Measurements from ENCODE around the gene RNF13. TPM values are rescaled to one million over a fixed set of nuclear protein-coding genes. Genes with fewer than 3 reads are reported as not detected.

RNF13 gene
- total and polyA plus RNA-seq, 2 of the 4 experiments (the other 2 are of a cell fraction), result 12.8 to 29.8 TPM

DNA sequence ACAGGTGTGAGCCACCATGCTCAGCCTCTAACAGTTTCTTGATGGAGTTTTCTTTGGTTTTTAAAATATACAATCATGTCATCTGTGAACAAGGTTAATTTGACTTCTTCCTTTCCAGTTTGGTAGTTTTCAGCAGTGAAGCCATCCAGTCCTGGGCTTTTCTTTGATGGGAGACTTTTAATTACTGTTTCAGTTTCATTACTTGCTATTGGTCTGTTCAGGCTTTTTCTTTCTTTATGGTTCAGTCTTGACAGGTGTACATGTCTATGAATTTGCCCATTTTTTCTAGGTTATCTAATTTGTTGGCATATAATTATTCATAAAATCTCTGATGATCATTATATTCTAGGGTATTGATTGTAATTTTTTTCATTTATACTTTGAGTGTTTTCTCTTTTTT, 120.8 kb downstream of the RNF13 start:
- H3K56ac ChIP-seq (ENCODE audit: extremely low read depth, insufficient read depth, low read length), result no peak overlapping the region
- no peak overlapping the region for H3K23ac ChIP-seq (ENCODE audit: low read depth, low read length)
- dilution Hi-C loops (cut with HindIII; ENCODE audit: low sequenced_read_pairs, unreplicated experiment) (no loop called here), in situ Hi-C loops (cut with MboI; ENCODE audit: low sequenced_read_pairs) (loop anchor here (10.0 kb wide), 1 partner anchor 571 kb away; no protein-coding TSS in a partner anchor), intact Hi-C loops (cut with micrococcal nuclease) (loop anchor here (2.0 to 10.0 kb wide), 2 partner anchors 15 to 581 kb away; no protein-coding TSS in a partner anchor)
- no peaks in the 10 kb centered on the region; the same call in 1 of the 2 replicates for H4K20me1 ChIP-seq (ENCODE audit: insufficient read depth, low read length)
- no peaks in the 10 kb centered on the region for H3K9me1 ChIP-seq (ENCODE audit: insufficient read depth, low read length)
- no peaks in the 10 kb centered on the region for H3K4me1 ChIP-seq (ENCODE audit: control insufficient read depth, insufficient read depth, low read length)
- H2AFZ ChIP-seq (replicated peaks; ENCODE audit: low read length, poor library complexity), result no peak overlapping the region
- no peak overlapping the region for H4K5ac ChIP-seq (ENCODE audit: low read depth, low read length)
- H2BK20ac ChIP-seq (ENCODE audit: low read depth, low read length), result no peak overlapping the region
- H3K14ac ChIP-seq (replicated peaks; ENCODE audit: low read depth, low read length), result no peak overlapping the region
- TF ChIP-seq RFX5 (IDR thresholded peaks at IDR 0.05; ENCODE audit: low read depth, low read length) (no peak), MAFK (IDR thresholded peaks at IDR 0.05; ENCODE audit: low read depth, low read length) (no peak), RAD21 (IDR thresholded peaks at IDR 0.05; ENCODE audit: low read length) (no peak), MXI1 (IDR thresholded peaks at IDR 0.05; ENCODE audit: borderline replicate concordance, low read depth, low read length) (no peak), BHLHE40 (IDR thresholded peaks at IDR 0.05; ENCODE audit: low read depth, low read length) (no peak), CEBPB (IDR thresholded peaks at IDR 0.05; ENCODE audit: low read depth, low read length) (no peak), CHD1 (IDR thresholded peaks at IDR 0.05; ENCODE audit: low read depth, low read length) (no peak), FOS (IDR thresholded peaks at IDR 0.05; ENCODE audit: low read depth, low read length) (no peak), MAZ (IDR thresholded peaks at IDR 0.05; ENCODE audit: borderline replicate concordance, low read depth, low read length) (no peak), NFE2L2 (IDR thresholded peaks at IDR 0.05; ENCODE audit: low read depth, low read length) (no peak), SMC3 (IDR thresholded peaks at IDR 0.05; ENCODE audit: low read depth, low read length) (no peak), RCOR1 (IDR thresholded peaks at IDR 0.05; ENCODE audit: insufficient replicate concordance, low read length) (no peak), POLR2A (IDR thresholded peaks at IDR 0.05; ENCODE audit: low read depth, low read length) (no peak)
- TF ChIP-seq, protein P1, sequence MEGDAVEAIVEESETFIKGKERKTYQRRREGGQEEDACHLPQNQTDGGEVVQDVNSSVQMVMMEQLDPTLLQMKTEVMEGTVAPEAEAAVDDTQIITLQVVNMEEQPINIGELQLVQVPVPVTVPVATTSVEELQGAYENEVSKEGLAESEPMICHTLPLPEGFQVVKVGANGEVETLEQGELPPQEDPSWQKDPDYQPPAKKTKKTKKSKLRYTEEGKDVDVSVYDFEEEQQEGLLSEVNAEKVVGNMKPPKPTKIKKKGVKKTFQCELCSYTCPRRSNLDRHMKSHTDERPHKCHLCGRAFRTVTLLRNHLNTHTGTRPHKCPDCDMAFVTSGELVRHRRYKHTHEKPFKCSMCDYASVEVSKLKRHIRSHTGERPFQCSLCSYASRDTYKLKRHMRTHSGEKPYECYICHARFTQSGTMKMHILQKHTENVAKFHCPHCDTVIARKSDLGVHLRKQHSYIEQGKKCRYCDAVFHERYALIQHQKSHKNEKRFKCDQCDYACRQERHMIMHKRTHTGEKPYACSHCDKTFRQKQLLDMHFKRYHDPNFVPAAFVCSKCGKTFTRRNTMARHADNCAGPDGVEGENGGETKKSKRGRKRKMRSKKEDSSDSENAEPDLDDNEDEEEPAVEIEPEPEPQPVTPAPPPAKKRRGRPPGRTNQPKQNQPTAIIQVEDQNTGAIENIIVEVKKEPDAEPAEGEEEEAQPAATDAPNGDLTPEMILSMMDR (conservative IDR thresholded peaks at IDR 0.05; ENCODE audit: low read depth, low read length), result no peak
- TF ChIP-seq, protein P2, sequence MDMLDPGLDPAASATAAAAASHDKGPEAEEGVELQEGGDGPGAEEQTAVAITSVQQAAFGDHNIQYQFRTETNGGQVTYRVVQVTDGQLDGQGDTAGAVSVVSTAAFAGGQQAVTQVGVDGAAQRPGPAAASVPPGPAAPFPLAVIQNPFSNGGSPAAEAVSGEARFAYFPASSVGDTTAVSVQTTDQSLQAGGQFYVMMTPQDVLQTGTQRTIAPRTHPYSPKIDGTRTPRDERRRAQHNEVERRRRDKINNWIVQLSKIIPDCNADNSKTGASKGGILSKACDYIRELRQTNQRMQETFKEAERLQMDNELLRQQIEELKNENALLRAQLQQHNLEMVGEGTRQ (IDR thresholded peaks at IDR 0.05; ENCODE audit: low read depth, low read length), result no peak
- TF ChIP-seq, protein P3, sequence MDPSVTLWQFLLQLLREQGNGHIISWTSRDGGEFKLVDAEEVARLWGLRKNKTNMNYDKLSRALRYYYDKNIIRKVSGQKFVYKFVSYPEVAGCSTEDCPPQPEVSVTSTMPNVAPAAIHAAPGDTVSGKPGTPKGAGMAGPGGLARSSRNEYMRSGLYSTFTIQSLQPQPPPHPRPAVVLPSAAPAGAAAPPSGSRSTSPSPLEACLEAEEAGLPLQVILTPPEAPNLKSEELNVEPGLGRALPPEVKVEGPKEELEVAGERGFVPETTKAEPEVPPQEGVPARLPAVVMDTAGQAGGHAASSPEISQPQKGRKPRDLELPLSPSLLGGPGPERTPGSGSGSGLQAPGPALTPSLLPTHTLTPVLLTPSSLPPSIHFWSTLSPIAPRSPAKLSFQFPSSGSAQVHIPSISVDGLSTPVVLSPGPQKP (IDR thresholded peaks at IDR 0.05; ENCODE audit: borderline replicate concordance, low read depth, low read length), result no peak
- no peak for ATAC-seq (ENCODE audit: low read depth)
- no peak overlapping the region for H3K18ac ChIP-seq (ENCODE audit: low read depth, low read length)
- H3K79me1 ChIP-seq (ENCODE audit: low read depth in 1 of 2, low read length in 2 of 2), result peaks cover 7% of the 10 kb centered on the region in 2 experiments; a peak in 2 of 4 replicates
- no peak overlapping the region for H4K91ac ChIP-seq (ENCODE audit: insufficient read depth, low read depth, low read length)
- peaks cover 3% of the 10 kb centered on the region; the same call in 1 of the 2 replicates for H3K9me3 ChIP-seq (ENCODE audit: control insufficient read depth, insufficient read depth, low read length)
- no peak for DNase-seq
- H3K36me3 ChIP-seq (ENCODE audit: control insufficient read depth, insufficient read depth, low read length), result 0 out of 2 replicates have a peak, but pooled peaks cover 2% of the 10 kb centered on the region
- ChIA-PET CTCF (no interaction called here), POLR2A (ENCODE audit: unreplicated experiment) (no interaction called here)
- H4K8ac ChIP-seq (ENCODE audit: low read depth in 2 of 2, low read length in 2 of 2), result no peak overlapping the region
- no peaks in the 10 kb centered on the region for H3K27me3 ChIP-seq (ENCODE audit: control insufficient read depth, insufficient read depth, low read length)
- no peak overlapping the region for H3K9ac ChIP-seq (ENCODE audit: low read depth, low read length)
- H2AK5ac ChIP-seq (ENCODE audit: low read depth, low read length), result no peak overlapping the region
- H2AK9ac ChIP-seq (replicated peaks; ENCODE audit: low read depth, low read length, poor library complexity), result no peak overlapping the region
- H3K27ac ChIP-seq (ENCODE audit: insufficient read depth, low read length), result no peak overlapping the region
- no peak overlapping the region for H2BK5ac ChIP-seq (ENCODE audit: low read depth, low read length, poor library complexity, severe bottlenecking)
- H2BK15ac ChIP-seq (ENCODE audit: low read depth, low read length), result no peak overlapping the region
- no TSS peak for BruUV-seq (replicated peaks)
- H3K4me3 ChIP-seq (ENCODE audit: insufficient read depth, low read depth, low read length), result no peak overlapping the region
- no peak overlapping the region for H3K4ac ChIP-seq (ENCODE audit: low read depth, low read length)
- H2BK120ac ChIP-seq (ENCODE audit: low read depth, low read length), result no peak overlapping the region
- no peak overlapping the region for H3K4me2 ChIP-seq (ENCODE audit: low read depth, low read length)

Measured in IMR-90 (cell line).